ENCODE results near the gene SCARB1. TPM values are rescaled to one million over a fixed set of nuclear protein-coding genes. Genes with fewer than 3 reads are reported as not detected.

SCARB1 gene
- total RNA-seq, 1 experiment from 2014 or later: 38.0 TPM

DNA sequence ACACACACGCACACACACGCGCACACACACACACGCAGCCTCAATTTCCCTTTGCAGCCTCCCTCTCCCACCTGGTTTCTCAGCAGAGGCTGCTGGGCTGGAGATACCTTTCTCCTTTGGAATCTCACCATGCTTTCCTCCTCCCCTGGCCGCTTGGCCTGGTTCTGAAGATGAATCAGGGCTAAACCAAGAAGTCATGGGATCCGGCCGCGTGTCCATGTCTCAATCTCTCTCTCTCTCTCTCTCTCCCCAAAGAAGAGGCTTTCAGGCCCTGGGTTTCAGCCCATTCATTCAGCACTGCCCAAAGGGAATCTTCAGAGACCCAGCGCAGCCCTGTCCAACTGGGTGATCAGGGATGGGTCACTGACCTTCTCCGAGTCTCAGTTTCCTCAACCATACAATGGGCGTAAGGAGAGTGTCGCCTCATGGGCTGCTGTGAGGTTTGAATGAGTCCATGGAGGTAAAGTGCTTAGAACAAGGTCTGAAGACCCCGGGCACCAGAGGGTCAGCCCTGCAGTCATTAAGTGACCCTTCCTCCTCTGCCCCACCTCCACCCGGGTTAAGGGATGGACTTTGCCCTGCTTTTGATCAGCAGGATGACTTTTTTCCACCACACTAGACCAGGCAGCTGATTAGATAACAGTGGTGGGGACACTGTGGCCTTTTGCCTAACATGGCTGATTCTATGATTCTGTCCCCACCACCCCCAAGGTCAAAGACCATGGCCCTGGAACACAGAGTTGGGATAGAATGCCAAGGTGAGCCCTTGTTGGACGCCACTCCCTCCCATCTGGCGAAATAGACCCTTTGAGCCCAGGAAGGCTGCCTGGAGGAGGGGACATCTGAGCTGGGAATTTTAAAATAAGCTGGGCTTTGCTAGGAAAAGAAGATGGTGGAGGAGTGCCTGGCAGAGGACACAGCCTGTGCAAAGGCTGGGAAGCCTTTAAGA, 42.1 kb downstream of the SCARB1 start:
- no peak for DNase-seq (ENCODE audit: low read depth)

DNA sequence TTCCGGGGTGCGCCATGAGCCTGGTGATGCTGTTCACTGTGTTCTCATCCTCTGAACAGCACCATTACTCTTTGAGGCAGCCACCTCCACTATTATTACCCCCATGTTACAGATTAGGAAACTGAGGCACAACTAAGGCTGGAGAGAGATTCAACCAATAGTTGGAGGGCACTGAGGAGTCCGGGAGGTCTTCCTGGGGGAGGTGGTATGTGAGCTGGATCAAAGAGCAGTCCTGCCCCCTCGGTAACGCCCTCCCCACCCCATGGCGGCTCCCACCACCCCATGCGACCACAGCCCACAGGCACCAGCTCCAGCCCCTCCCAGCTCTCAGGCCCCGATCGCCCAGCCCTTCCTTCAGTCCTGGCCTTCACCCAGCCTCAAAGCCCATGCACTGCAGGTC, 43.5 kb downstream of the SCARB1 start:
- DNase-seq (ENCODE audit: low read depth): no peak

DNA sequence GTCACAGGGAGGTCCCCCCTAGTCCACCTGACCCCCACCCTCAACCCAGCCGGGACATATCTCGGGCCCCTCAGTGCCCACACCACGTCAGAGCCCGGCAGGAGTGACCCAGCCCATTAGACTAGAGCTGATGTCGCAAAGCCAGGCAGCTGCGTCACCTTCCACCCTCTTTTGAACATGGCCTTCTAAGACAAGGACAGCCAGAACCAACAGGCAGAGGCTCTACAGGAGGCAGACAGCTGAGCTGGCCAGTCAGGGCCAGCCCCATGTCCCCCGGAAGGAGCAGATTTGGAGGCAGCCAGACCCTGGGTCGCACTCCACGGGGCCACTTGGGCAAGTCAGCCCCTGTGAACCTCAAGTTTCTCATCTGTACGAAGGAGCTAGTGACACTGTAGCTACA, 44.1 kb downstream of the SCARB1 start:
- DNase-seq (ENCODE audit: low read depth): no peak

DNA sequence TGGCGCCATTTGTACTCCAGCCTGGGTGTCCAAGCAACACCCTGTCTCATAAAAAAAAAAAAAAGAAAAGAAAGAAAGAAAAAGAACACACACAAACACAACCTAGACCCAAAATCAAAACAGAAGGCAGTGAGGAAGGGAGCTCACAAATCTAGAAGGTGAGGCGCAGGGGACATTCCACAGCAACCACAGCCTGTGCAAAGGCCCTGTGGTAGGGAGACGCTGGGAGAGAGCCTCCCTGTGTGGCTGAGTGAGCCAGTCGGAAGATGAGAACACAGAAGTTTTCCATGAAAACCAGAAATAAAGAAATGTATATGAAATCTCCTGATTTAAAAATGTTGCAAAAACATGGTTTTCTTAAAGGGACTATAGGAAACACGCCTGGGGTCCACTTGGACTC, 44.6 kb downstream of the SCARB1 start:
- no peak for DNase-seq (ENCODE audit: low read depth)

DNA sequence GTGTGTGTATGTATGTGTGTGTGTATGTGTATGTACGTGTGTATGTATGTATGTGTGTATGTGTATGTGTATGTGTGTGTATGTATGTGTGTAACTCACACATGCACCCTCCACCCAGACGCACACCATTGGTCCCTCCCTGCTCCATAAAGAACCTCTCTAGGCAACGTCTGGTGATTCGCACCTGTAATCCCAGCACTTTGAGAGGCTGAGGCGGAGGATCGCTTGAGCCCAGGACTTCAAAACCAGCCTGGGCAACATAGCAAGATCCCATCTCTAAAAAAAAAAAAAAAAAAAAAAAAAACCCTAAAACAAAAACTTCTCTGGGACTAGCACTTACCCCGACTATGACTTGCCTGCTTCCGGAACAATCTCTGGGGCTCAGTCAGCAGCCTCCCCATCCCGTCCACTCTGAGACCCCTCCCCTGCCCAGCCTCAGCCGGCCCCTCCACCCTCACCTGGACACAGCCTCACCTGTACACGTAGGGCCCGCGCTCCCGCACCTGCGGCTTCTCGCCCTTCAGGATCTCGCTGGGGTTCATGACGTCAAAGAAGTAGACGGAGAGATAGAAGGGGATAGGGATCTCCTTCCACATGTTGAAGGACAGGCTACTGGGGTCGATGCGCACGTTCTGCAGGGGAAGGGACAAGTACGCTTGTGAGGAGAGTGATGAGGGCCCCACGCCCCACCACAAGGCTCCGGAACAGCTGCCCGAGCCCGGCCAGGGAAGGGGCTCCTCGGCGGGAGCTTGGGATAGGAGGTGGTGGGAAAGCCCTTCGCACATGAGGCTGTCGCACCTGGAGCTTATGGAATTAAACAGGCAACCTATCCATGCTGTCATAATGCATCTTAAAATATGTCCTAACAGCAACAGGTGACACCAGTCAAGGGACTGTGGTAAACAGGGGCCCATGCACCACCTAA, 46.3 kb downstream of the SCARB1 start:
- no peak for DNase-seq (ENCODE audit: low read depth)

DNA sequence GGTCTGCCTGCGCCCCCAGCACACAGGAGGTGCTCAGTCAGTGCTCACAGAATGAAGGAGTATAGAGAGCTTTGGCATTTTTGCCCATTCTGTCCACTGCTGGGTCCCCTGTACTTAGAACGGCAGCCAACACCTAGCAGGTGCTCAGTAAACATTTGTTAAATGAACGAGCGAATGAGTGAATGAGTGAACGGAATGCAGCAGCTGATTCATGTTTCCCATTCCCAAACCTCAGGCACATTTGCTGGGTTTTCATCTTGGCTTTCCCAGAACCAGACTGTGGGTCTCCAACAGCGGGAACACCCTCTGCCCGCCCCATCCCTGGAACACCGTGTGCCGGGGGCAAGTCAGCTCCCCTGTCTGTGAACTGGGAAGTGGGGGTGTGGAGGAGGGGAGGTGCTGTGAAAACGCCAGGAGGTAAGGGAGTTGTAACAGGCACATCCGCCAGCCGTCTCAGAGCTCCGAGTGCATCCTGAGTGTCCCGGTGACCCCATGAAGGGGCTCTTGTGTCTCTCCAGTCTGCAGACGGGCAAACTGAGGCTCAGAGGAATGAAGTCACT, 47.3 kb downstream of the SCARB1 start:
- no peak for DNase-seq (ENCODE audit: low read depth)

DNA sequence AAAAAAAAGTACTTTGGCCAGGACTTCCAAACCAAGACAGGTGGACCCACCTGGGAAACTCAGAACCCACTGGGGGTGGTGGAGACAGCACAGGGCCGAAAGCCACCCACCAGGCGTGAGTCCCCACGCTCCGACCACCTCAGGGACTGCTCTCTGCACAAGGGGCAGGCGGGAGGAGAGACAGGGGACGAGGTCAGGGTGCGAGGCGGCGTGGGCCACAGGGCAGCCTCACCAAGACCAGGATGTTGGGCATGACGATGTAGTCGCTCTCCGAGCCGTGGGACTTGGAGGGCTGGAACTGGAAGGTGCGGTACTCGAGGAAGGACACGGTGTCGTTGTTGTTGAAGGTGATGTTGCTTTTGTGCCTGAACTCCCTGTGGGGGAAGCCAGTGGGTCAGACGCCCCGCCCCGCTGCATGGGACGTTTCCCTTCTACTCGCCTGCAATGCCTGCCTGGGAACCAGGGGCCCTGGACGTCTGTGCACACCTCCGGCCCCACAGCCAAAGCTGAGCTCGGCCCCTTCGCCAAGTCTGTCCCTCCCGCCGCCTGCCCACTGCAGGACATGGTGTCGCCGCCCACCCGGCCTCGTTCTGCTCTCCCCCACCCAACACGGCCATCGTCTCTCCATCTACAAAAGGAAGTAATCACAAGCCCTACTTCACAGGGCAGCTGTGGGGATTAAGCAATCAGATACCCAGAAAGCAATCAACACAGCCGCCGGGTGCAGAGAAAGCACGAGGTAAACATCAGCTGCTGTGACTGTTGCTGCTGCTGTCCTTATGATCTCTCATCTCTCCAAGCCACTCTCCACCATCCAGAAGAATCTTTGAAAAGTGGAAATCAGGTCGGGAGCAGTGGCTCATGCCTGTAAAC, 48.7 kb downstream of the SCARB1 start:
- DNase-seq (ENCODE audit: low read depth): no peak

DNA sequence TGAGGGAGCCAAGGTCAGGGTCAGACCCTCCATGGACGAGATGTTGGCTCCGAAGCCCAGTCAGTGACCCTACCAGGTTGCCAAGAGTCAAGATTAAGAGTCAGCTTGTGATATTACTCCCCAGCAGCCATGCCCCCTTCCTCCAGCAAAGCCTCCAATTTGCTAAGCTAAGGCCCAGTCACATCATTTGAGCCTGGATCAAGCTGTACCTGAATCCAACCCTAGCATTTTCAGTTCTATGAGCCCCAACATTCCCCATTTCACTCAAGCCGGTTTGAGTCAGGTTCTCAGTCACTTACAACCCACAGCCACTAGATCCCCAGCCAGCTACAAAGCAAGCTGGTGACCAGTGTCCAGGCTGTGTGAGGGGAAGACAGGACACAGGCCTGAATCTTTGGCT, 49.9 kb downstream of the SCARB1 start:
- DNase-seq (ENCODE audit: low read depth): no peak

DNA sequence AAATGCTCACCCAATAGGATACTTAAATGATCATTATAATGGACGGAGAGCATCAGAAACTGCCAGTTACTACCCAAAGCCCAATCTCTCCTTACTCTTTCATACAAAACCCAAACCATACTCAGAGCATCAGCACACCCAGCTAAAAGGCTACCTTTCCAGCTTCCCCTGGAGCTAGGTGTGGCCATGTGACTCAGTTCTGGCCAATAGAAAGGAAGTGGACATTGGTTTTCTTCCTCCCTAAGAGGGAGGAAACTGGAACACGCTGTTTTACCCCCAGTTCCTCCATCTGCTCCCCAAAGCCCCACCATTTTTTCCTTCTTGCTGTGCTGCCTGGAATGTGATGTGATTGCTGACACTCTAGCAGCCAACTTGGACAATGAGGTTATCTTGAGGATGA, 50.7 kb downstream of the SCARB1 start:
- no peak for DNase-seq (ENCODE audit: low read depth)

DNA sequence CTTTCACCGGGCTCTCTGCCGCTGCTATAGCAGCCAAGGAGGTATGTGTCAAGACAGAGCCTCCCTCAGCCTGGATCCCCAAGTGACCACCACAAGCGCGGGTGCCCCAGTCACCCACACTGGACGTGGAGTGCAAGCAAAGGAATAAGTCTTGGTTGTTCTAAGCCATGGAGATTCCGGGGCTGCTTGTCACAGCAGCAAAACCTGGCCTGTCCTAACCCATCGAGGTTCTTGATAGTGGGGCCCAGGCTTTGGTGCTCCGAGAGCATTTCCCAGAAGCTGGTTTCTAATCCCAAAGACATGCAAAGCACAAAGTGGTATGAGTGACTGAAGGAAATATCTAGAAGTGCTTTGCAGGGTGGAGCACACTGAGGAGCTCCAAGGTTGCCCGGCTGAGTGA, 51.3 kb downstream of the SCARB1 start:
- no peak for DNase-seq (ENCODE audit: low read depth)

DNA sequence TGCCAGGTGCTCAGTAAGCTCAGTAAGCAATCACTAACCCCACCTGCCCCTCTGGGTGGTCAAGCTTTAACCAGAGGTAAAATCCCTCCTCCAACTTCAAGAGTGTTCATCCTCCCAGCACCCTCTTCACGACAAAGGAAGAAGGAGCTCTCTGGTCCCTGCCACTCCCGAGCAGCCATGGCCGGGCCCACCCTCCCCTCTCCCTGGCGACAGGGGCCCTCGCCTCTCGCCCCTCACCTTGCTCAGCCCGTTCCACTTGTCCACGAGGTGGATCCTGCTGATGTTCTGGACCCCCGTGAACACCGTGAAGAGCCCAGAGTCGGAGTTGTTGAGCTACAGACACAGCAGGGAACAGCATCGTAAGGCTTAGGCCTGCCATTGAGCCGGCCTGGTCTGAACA, 52.0 kb downstream of the SCARB1 start:
- DNase-seq (ENCODE audit: low read depth): no peak

DNA sequence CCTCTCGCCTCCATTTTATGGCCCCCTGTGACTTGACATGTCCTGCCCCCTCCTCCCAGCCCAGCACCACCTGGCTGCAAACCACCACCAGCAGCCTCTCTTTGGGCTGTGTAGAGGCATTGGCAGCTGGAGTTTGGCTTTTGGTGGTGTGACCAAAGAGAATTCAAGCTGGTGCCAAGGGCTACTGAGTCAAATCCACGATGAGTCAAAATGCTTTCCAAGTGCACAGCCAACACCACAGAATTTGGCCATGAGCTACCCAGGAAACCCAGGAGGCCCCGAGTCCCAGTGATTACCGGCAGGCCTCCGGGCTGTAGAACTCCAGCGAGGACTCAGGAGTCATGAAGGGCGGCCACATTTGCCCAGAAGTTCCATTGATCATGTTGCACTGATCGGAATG, 53.8 kb downstream of the SCARB1 start:
- DNase-seq (ENCODE audit: low read depth): peak; percentile 75

DNA sequence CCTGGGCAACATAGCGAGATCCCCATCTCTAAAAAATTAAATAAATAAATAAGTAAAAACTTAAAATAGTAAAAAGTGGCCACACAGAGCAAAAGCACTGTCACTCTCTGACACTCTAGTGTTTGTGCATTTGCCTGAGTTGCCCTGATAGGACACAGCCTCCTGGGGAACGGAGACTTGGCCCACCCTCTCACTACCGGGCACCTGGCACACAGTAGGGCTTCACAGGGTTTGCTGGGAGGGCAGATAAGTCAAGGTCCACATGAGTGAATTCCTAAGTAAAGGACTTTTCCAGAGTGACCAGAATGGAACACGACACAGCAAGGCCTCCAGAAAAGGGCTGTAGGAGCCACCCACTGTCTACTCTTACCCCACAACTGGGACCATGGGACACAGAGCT, 54.3 kb downstream of the SCARB1 start:
- DNase-seq (ENCODE audit: low read depth): no peak

DNA sequence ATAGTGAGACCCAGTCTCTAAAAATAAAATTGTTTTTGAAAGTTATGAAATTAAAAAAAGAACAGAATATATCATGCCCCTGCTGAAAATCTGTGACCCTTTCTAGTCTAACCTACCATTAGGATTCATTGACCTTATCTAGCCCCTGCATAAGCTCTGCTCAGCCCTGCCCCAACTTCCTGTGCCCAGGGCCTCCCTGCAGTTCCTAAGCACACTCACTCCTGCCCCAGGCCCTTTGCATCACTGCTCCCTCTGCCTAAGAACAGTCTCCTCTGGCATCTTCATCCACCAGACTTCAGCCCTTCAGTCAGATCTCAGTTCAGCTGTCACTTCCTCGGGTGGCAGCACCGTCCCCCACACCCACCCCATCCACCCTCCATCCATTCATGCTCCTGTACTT, 55.4 kb downstream of the SCARB1 start:
- DNase-seq (ENCODE audit: low read depth): no peak

DNA sequence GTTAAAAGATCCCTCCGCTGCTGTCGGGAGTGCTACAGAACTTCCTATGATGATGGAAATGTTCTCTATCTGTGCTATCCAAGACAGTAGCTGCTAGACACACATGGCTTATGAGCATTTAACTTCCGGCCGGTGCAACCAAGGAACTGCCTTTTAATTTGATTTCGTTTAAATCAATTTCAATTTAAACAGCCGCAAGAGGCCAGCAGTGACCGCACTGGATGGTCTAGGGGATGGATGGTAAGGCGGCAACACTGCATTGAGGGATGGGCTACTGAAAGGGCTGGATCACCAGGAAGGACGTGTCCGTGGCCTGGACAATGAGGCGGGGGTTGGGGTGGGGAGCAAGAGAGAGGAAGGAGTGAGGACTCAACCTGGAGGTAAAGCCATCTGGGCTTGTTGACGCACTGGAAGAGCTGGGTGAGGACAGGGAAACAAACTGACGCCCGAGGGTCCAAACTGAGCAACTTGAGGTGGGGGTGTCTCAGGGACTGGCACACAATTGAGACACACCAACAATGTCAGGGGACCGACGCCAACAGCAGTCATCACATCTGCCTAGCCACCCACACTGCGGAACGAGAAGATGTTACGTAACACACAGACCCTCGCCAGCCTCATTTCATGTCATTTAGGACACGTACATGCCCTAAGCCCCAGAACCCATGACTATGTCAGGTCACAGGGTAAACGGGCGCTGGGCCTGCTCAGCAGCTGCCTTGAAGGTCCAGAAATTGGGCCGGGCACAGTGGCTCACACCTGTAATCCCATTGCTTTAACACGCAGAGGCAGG, 57.6 kb downstream of the SCARB1 start:
- no peak for DNase-seq (ENCODE audit: low read depth)

DNA sequence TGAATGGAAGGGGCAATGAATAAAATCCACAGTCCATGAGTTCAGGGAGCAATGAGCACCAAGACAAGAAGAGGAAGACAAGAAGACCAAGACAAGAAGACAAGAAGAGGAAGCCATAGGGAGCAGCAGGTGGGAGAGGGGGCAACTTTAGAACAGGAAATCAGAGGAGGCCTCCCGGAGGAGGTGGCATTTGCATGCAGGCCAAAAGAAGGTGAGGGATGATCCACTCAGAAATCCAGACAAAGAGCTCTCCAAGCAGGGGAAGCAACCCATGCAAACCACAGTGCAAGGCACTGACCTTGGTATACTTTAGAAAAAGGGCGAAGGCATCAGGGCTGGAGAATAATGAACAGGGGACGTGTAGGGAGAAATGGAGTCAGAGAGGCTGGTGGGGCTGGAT, 58.6 kb downstream of the SCARB1 start:
- DNase-seq (ENCODE audit: low read depth): no peak

DNA sequence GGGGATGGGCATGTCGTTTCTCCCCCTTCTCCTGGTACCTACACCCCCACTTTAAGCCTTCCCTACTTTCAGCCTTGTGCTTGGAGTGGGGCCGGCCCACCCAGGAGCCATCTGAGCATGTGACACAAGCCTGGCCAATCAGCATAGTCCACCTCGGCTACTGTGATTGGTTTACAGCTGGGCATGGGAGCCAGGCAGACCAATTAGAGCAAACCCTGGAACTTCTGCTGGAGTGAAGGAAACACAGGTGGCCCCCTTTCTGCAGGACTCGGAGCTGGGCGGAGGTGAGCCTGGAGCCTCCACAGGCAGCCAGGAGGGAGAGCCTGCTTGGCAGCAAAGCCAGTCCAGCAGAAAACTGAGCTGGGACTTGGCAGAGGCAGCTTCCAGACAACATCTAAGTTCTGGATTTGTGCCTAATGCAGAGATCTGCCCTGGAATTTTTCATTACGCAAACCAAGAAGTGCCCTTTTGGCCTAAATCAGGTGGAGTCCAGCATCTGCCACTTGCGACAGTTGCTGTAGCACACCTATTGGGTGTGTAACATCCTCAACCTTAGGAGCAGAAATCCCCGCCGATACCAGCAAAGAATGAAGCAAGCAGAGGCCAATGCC, 59.5 kb downstream of the SCARB1 start:
- no peak for DNase-seq (ENCODE audit: low read depth)

DNA sequence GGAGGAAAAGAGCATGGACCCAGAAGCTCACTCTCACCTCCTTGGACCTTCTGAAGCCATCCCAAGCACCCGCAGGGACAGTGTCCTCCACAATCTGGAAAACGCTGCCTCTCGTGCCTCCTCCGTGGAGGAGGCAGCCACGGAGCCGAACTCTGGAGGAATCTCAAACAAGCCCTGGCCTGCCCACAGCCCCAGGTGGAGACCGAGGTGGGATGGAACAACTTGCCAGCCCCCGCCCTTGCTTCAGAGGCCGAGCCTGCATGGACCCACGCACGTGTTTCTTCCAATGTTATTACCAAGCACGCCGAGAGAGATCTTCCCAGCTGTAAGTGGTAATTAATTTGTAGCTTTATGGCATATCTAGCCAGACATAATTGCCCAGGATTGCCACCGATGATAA, 61.3 kb downstream of the SCARB1 start:
- DNase-seq (ENCODE audit: low read depth): no peak

DNA sequence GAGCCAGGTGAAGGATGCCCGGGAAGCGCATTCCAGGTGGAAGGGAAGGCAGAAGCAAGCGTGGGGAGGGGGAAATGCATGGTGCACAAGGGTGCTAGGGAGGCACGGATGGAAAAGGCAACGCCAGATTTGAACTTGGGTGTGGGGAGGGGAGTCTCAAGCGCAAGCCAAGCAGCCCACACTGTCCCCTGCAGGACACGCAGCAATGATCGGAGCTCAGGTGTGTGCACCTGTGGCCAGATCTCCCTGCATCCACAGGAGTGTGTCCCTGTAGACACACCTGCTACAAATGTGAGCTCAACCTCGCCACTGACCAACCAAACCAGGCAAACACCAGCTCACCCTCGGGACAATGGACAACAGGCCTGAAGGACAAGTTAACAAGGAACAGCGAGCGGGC, 63.2 kb downstream of the SCARB1 start:
- no peak for DNase-seq (ENCODE audit: low read depth)

DNA sequence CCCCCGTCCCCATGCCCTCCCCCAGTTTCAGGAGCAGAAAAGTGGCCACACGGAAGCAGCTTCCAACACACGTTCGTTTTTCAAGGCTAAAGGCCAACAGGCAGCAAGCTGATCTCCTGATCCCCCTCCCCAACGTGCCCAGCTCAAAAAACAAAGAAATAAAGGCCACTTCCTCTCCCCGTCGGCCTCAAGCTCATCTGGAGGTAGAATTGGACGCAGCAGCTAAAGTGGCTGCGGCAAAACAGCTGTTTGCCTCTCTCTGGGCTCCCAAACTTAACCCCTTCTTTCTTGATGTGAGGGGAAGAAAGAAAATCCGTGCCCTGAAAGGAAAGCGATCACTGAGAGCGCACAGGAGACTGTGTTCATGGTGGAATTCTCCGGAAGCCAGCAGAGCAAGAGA, 66.3 kb downstream of the SCARB1 start:
- DNase-seq (ENCODE audit: low read depth): no peak
